Measurements from ENCODE around the gene KLHDC10.

GRCh38 chr7:130180571-130181262, 110.4 kb downstream of the KLHDC10 start:
- TF ChIP-seq CTCF (IDR thresholded peaks at IDR 0.05) (no peak), POLR2A (IDR thresholded peaks at IDR 0.05; ENCODE audit: low read length) (no peak), BCL3 (IDR thresholded peaks at IDR 0.05) (no peak), NR3C1 (IDR thresholded peaks at IDR 0.05) (no peak), MAFK (IDR thresholded peaks at IDR 0.05; ENCODE audit: partially characterized antibody) (no peak), MAX (IDR thresholded peaks at IDR 0.05) (no peak)
- TF ChIP-seq, protein P1, sequence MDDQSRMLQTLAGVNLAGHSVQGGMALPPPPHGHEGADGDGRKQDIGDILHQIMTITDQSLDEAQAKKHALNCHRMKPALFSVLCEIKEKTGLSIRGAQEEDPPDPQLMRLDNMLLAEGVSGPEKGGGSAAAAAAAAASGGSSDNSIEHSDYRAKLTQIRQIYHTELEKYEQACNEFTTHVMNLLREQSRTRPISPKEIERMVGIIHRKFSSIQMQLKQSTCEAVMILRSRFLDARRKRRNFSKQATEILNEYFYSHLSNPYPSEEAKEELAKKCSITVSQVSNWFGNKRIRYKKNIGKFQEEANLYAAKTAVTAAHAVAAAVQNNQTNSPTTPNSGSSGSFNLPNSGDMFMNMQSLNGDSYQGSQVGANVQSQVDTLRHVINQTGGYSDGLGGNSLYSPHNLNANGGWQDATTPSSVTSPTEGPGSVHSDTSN (IDR thresholded peaks at IDR 0.05) = no peak
- TF ChIP-seq, protein P2, sequence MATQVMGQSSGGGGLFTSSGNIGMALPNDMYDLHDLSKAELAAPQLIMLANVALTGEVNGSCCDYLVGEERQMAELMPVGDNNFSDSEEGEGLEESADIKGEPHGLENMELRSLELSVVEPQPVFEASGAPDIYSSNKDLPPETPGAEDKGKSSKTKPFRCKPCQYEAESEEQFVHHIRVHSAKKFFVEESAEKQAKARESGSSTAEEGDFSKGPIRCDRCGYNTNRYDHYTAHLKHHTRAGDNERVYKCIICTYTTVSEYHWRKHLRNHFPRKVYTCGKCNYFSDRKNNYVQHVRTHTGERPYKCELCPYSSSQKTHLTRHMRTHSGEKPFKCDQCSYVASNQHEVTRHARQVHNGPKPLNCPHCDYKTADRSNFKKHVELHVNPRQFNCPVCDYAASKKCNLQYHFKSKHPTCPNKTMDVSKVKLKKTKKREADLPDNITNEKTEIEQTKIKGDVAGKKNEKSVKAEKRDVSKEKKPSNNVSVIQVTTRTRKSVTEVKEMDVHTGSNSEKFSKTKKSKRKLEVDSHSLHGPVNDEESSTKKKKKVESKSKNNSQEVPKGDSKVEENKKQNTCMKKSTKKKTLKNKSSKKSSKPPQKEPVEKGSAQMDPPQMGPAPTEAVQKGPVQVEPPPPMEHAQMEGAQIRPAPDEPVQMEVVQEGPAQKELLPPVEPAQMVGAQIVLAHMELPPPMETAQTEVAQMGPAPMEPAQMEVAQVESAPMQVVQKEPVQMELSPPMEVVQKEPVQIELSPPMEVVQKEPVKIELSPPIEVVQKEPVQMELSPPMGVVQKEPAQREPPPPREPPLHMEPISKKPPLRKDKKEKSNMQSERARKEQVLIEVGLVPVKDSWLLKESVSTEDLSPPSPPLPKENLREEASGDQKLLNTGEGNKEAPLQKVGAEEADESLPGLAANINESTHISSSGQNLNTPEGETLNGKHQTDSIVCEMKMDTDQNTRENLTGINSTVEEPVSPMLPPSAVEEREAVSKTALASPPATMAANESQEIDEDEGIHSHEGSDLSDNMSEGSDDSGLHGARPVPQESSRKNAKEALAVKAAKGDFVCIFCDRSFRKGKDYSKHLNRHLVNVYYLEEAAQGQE (IDR thresholded peaks at IDR 0.05) = no peak

All from A549 (cell line).